HG03095 (cell line): ENCODE results near the gene CDT1.
A peak's percentile ranks its signal among the peaks of the same experiment; 100 is the strongest.

Source experiments
- ATAC-seq: cut with Tn5 transposase; IDR thresholded peaks from one replicate; pipeline ENCODE4 v1.9.1; 2021; ENCODE audit warnings: moderate library complexity; ENCODE audit not compliant: unreplicated experiment

CDT1 gene

DNA sequence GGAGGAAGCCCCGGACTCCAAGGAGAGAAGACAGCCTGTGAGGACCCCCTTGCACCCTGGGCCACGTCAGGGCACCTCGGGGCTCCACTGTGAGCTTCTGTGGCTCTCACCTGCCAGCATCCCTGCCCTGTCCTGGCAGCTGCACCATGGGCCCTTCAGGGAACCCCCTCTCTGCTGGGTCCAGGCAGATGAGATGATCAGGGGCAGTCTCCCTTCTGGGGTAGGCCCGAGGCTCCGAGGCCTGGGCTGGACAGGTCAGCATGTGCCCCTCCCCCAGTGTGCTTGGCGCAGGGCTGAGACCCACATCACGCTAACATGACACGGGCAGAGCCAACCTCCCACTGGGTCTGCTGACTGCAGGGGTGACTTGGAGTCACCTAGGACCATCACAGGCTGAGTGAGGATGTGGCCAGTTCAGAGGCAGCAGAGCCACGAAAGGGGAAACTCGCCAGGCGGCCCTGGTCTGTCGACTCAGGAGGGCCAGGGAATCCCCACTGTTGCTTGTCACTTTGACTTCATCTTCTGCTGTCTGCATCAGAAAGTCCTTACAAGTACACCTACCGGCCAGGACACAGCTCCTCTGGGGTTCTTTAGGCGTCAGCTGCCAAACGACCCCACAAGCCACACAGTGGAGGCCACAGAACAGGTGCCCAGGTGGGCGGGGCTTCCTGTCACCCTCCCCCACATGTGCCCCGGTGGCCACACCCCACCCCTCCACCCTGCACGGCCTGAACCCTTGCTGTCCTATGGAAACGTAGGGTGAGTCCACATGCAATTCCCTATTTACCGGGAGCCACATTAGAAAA lies 50.9 kb downstream of the CDT1 start:
- ATAC-seq, result no peak

DNA sequence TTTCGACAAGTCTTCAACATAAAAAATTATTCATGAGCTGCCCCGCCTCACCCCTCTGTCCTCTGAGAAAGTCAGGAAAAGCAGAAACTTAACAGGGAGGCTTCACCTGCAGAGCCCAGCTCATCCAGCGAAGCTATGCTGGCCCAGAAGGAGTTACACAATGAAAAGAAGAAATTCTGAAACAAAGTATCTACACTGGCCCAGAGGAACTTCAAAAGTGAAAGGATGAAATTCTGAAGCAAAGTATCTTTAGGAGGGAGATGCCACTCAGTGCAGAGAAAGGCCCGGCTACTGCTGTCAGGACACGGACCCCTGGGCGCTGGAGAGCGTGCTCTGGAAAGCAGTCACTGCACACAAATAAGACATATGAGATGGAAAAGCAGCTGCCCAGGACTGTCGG lies 51.6 kb downstream of the CDT1 start:
- no peak for ATAC-seq

DNA sequence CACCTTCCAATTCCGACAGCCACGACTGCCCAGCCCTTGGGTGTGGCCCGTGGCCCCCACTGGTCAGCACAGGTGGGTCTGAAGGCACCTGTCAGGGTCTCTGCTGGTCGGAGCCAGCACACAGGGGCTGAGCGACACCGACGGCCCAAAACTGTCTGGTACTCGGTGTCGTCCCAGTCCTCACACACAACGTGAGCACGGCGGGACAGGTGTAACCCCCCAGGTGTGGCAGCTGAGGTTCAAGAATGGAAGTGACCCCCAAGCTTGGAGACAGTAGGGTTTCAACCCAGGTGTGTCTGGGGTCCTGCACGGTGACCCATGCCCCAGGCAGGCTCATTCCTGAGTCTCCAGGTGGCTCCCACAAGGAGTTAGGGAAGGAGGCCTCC lies 52.1 kb downstream of the CDT1 start:
- ATAC-seq, result no peak

DNA sequence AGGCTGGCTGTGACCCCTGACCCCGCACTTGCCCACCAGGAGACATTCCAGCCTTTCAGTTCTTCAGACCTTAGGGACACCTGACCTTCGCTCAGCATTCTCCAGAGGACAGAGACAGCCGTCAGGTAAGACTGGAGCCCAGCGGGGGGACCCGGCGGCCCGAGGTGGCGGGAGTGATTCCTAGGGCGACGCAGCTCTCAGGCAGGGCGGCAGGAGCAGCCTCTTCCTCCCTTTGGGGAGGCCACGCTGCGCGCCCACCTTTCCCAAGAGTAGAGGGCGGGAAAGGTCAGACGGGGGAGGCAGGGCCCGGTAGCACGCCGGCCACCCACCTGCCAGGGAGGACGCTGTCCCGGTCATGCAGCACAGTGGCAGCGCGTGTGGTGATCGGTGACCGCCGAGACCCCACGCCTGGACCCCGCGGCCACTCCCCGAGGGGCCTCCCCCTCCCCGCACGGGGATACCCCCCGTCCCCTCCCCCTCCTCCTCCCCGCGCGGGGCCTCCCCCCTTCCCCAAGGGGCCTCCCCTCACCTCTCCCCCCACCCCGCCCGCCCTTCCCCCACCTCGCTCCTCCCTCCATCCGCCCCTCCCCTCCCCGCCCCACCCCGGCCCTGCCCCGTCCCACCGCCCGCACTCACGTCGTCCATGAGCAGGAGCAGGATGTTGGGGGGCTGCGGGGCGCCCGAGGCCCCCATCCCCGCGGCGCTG lies 52.7 kb downstream of the CDT1 start:
- no peak for ATAC-seq

DNA sequence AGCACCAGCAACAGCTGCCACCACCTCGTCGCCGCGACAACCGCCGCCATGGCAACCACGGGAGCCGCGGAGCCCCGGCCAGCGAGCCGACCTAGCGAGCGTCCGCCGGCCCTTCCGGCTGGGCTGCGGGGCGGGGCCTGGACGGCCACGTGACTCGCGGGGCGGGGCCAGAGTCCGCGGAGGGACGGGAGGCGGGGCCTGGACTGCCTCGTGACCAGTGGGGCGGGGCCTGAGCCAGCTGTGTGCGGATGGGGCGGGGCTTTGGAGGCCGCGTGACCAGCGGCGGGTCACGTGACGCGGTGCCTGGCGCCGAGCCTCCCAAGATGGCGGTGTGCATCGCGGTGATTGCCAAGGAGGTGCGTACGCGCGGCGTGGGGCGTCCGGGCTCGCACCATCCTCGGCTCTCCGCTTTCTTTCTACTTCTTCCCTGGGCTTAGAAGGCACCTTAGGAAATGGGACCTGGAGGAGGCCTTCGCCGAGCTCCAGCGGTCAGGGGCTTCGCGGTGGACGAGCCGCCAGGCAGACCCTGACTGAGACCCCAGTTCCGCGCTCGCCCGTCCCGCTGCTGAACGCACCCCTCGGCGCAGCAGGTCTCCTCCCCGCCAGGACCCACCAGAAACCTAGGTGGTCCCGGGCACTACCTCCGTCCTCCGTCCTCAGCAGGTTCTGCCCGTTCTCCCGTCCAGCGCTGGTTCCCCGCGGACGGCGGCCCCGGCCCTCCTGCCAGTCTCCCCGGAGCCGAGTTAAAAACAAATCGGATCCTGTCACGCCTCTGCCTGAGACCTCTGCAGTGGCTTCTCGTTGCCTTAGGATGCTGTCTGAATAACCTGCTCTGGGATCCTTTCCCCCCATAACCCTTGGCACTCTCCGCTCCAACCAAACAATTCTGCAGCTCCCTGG lies 53.5 kb downstream of the CDT1 start, which contains the start of the genes GALNS and TRAPPC2L:
TSS of gene GALNS (minus strand) at position 120 of the 900 bp plus-strand sequence. CDS start at position 50, 70 bp downstream.
TSS of gene TRAPPC2L (plus strand) at position 300 of the 900 bp plus-strand sequence. CDS start at position 324, 24 bp downstream.
- peak; percentile 53 for ATAC-seq

DNA sequence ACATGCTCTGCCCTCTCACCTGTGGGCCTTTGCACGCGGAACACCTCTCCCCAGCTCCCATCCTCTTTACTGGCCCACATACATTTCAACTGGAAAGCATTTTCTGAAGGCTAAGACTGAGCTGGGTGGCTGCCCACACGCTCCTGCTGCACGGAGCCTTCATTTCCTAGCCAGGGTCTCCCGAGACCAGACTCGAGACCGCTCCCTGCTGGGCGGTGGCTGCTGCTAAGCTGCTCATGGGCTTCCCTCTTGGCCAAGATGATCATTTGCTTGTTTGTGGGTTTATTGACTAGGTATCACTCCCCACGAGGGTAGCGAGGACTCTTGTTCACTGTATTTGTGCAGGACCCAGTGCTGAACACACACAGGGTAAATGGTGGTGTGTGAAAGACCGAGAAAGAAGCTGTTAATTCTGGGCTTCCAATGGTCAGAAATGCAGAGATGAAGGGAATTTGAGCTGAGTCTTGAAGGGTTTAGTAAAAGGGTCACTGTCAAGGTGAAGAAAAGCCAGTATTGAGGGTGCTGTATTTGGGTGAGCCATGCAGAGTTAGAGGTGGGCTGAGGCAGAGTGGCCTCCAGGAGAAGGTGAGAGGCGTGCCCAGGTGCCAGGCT lies 54.2 kb downstream of the CDT1 start:
- peak; percentile 44 for ATAC-seq
